GM20000 (cell line): ENCODE results near the gene SNHG17.
"Not testable (repeated sequence)": the region's sequence is repeated elsewhere in the genome, so short reads cannot be mapped to it uniquely, and the experiment has no call there.

Experiments
- DNase-seq: peaks from one replicate; pipeline ENCODE4 v3.0.0; 2012; ENCODE audit warnings: low spot score
- CTCF ChIP-seq: IDR thresholded peaks from 2 replicates; pipeline ENCODE4 v1.5.1; 2012; ENCODE audit warnings: mild to moderate bottlenecking, control low read depth; ENCODE audit errors: extremely low read depth, missing control alignments

SNHG17 gene

GRCh38 chr20:38423541-38423940 is 11.6 kb downstream of the SNHG17 start:
- DNase-seq = no peak
- TF ChIP-seq CTCF = no peak

DNA sequence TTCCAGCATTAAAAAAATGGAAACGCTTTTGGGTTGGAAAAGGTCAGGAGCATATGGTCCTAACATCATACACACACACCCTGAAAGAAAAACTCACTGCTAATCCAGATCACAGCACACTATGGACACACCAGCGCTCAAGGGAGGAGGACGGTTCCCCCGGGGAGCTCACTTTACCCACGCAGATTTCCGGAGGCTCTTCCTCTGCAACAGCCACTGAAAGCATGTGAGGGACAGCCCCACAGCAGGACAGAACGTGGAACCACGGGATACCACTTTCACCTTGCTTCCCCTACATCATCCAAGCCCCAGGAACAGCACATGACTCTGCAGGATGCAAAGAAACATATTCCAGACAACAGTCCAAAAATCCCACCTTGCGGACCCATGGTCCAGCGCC is 13.2 kb downstream of the SNHG17 start:
- TF ChIP-seq CTCF = no peak
- DNase-seq = no peak

DNA sequence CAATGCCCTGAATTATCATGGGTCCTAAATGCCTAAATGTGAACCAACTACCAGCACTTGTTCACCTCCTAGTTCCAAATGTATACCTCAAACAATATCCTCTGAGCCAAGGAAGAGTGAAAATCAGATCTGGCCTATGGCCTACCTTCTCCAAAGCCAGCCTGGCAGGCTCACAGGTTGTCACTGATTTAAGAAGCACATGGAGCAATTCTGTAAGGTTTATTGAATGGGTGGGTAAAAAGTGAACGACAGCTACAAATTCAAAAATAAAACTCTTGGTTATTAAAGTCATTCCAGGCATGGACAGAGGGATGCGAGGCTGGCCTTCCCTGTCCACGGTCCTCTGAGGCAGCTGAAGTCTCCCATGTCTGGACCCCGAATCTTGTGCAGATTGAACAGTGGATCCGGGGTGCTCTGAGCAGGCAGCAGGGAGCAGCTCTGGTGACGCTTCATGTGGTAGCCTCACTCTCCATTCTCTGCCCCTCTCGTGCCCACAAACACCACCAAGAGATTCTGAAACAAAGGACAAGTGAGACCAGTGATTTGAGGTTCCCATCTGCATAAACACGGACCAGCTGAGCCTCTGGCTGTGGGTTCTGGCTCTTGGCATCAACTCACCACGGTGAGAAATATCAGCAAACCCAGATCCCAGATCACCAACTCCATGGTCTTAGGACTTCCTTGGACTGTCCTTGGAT is 14.6 kb downstream of the SNHG17 start:
- no peak for DNase-seq
- TF ChIP-seq CTCF = no peak

DNA sequence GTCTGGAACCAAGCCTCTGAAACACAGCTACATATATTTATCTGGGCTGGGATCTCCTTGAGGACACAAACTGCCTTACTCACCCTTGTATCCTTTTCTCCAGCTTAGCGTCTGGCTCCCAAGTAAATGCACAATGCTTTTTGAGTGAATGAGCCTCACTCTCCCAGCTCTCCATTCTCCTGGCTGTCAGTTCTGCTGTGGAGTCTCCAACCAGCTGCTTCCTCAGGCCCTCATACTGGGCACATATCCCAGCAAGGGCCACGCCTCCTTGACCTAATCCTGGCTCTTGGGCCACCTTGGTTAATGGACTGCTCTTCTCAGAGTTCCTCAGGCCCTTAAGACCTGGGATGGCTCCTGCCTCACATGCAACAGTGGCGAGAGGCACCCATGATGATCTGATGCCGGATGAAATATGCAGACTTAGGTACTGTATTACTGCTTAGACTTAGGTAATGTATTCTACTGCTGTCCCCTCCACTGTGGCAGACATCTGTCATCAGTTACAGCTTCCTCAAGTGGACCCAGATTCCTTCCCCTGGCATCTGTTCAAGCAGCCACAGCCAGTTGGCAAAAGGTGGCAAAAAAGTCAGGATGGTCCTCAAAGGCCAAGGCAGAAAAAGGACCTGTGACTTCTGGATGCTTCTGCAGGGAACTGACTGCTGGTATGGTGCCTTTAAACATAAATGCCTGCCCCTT is 16.5 kb downstream of the SNHG17 start:
- TF ChIP-seq CTCF = no peak
- DNase-seq = no peak

DNA sequence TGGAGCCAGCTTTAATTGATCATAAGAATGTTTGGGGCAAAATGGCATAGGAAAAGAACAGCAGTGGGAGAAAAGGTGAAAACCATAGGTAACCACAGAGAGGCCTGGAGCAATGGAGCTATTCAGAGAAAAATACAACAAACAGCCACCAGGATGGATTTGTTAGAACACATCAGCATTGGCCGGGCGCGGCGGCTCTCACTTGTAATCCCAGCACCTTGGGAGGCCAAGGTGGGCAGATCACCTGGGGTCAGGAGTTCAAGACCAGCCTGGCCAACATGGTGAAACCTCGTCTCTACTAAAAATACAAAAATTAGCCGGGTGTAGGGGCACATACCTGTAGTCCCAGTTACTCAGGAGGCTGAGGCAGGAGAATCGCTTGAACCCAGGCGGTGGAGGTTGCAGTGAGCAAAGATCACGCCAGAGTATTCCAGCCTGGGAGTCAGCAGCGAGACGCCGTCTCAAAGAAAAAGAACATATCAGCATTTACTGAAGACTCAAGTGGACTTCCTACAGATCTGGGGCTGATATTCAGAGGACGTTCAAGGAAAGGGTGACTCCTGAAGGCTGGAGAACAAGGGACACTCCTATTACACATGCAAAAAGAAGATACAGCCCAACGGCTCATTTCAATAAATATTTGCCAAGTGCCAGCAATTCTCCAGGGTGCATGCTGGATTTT is 20.2 kb downstream of the SNHG17 start:
- TF ChIP-seq CTCF = no peak

GRCh38 chr20:38412877-38413577 is 22.1 kb downstream of the SNHG17 start:
- no peak for DNase-seq
- TF ChIP-seq CTCF = no peak

More for the DNA sequence above, 20.2 kb downstream of the SNHG17 start:
- DNase-seq = no peak

DNA sequence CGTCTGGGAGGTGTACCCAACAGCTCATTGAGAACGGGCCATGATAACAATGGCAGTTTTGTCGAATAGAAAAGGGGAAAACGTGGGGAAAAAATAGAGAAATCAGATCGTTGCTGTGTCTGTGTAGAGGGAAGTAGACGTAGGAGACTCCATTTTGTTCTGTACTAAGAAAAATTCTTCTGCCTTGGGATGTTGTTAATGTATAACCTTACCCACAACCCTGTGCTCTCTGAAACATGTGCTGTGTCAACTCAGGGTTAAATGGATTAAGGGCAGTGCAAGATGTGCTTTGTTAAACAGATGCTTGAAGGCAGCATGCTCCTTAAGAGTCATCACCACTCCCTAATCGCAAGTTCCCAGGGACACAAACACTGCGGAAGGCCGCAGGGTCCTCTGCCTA is 27.3 kb downstream of the SNHG17 start:
- DNase-seq = not testable (repeated sequence)
